OCI-LY3 (cell line): ENCODE measurements around the gene BTRC.

ENCODE experiments used
- CTCF ChIP-seq: fragments of 200-600, 300-600 bp; sonication (generic); IDR thresholded peaks from 2 replicates; pipeline ENCODE4 v1.5.1; 2014; ENCODE audit warnings: antibody characterized with exemption, low read length, low read depth
- EZH2phosphoT487 ChIP-seq: fragments of 200-600 bp; shearing (Covaris generic); IDR thresholded peaks from 2 replicates; pipeline ENCODE4 v1.6.1; 2018; ENCODE audit warnings: antibody characterized with exemption, mixed run types, low read depth

- TF ChIP-seq CTCF: no peak
- no peak for TF ChIP-seq EZH2phosphoT487
Measured at GRCh38 chr10:101513733-101514132, 159.8 kb downstream of the BTRC start.
